Endothelial cell of umbilical vein (primary cell): ENCODE data around the gene RGS18. TPM values are rescaled to one million over a fixed set of nuclear protein-coding genes. Genes with fewer than 3 reads are reported as not detected.

ENCODE experiments used
- BruUV-seq: library from RNA; stranded (reverse); fragments of 400-500 nt; replicated peaks from 2 replicates; lab custom pipeline; 2021; lab: Mats Ljungman, UMichigan
- CTCF ChIA-PET: fragments of 300-600, 350-600 bp; sonication (Branson Sonifier 250); formaldehyde crosslinking; loops from one replicate; lab custom pipeline; 2021; ENCODE audit warnings: antibody characterized with exemption, inconsistent platforms; lab: Charles Lee
- POLR2A ChIA-PET: fragments of 300-600, 350-600 bp; sonication (Branson Sonifier 250); formaldehyde crosslinking; loops from one replicate; lab custom pipeline; 2021; ENCODE audit warnings: antibody characterized with exemption, inconsistent platforms; lab: Charles Lee
- DNase-seq: peaks from one replicate; pipeline ENCODE4 v3.0.0-alpha.2; 2011; ENCODE audit warnings: low read depth, low spot score
- FAIRE-seq: peaks from 2 replicates; lab custom pipeline; 2011; peaks lifted over from hg19 to GRCh38; lab: Jason Lieb, UNC
- H2AFZ ChIP-seq: 2 replicates; pipeline ENCODE4 v1.6.0; 2012; ENCODE audit warnings: low read depth, low read length, control low read depth, inconsistent platforms
- H3K27ac ChIP-seq: 2 replicates; pipeline ENCODE4 v1.5.1; 2011; ENCODE audit warnings: low read depth, mild to moderate bottlenecking, control low read depth, low read length, moderate library complexity; ENCODE audit not compliant: insufficient read depth
- H3K27me3 ChIP-seq, 2 experiments: 2 replicates each; pipeline versions ENCODE4 v1.6.0 to v1.6.1; 2011; ENCODE audit warnings: low read length in 2 of 2, mixed read lengths in 1 of 2; ENCODE audit not compliant: control insufficient read depth in 2 of 2, insufficient read depth in 2 of 2
- H3K36me3 ChIP-seq, 2 experiments: 2 replicates in 1 of 2; 3 replicates in 1 of 2; pipeline ENCODE4 v1.5.1; 2011; ENCODE audit warnings: low read length in 2 of 2, mild to moderate bottlenecking in 1 of 2, moderate library complexity in 1 of 2; ENCODE audit not compliant: control insufficient read depth in 2 of 2, insufficient read depth in 2 of 2; ENCODE audit errors: extremely low read depth in 1 of 2
- H3K4me1 ChIP-seq: 3 replicates; pipeline ENCODE4 v1.5.1; 2011; ENCODE audit warnings: mild to moderate bottlenecking, low read length; ENCODE audit not compliant: control insufficient read depth, insufficient read depth; ENCODE audit errors: extremely low read depth
- H3K4me2 ChIP-seq: 2 replicates; pipeline ENCODE4 v1.6.1; 2011; ENCODE audit warnings: low read length, control low read depth, mixed read lengths; ENCODE audit not compliant: insufficient read depth
- H3K4me3 ChIP-seq, 3 experiments: fragments of 200-600 bp in 1 of 3; sonication (generic), shearing (Covaris generic) in 1 of 3; replicated peaks in 1 of 3; 2 replicates each; pipeline ENCODE4 v1.5.1; 2011 to 2016; ENCODE audit warnings: control low read depth in 3 of 3, low read length in 3 of 3, mild to moderate bottlenecking in 2 of 3, inconsistent platforms in 1 of 3, low read depth in 1 of 3, moderate library complexity in 1 of 3; ENCODE audit not compliant: insufficient read depth in 1 of 3
- H3K79me2 ChIP-seq: 2 replicates; pipeline ENCODE4 v1.6.0; 2012; ENCODE audit warnings: low read length, inconsistent platforms; ENCODE audit not compliant: control insufficient read depth, insufficient read depth
- H3K9ac ChIP-seq: replicated peaks from 2 replicates; pipeline ENCODE3; 2011; ENCODE audit warnings: low read length, control low read depth; ENCODE audit not compliant: insufficient read depth; ENCODE audit errors: extremely low read depth
- H3K9me1 ChIP-seq: replicated peaks from 3 replicates; pipeline ENCODE4 v1.6.0; 2011; ENCODE audit warnings: mild to moderate bottlenecking, low read length; ENCODE audit not compliant: control insufficient read depth, insufficient read depth; ENCODE audit errors: extremely low read depth
- H3K9me3 ChIP-seq: replicated peaks from 2 replicates; pipeline ENCODE4 v1.5.1; 2012; ENCODE audit warnings: low read length, inconsistent platforms; ENCODE audit not compliant: control insufficient read depth, insufficient read depth
- H4K20me1 ChIP-seq: replicated peaks from 2 replicates; pipeline ENCODE3; 2011; ENCODE audit warnings: mild to moderate bottlenecking, low read length; ENCODE audit not compliant: control insufficient read depth, insufficient read depth; ENCODE audit errors: extremely low read depth
- CTCF ChIP-seq, 2 donors: IDR thresholded peaks; 1 replicate in 1 of 2; 2 replicates in 1 of 2; pipeline ENCODE4 v1.5.1; 2011; ENCODE audit warnings: low read length in 2 of 2, mild to moderate bottlenecking in 2 of 2, moderate library complexity in 2 of 2, control low read depth in 1 of 2, inconsistent platforms in 1 of 2, low read depth in 1 of 2; ENCODE audit not compliant: insufficient read depth in 1 of 2; ENCODE audit errors: extremely low read depth in 1 of 2
- EZH2 ChIP-seq: IDR thresholded peaks from 2 replicates; pipeline ENCODE4 v1.6.1; 2012; ENCODE audit warnings: borderline replicate concordance, low read depth, mild to moderate bottlenecking, moderate library complexity, low read length, inconsistent platforms; ENCODE audit not compliant: severe bottlenecking
- FOS ChIP-seq: IDR thresholded peaks from 2 replicates; pipeline ENCODE4 v1.6.1; 2011; ENCODE audit warnings: mild to moderate bottlenecking, low read length, moderate library complexity, borderline replicate concordance; ENCODE audit not compliant: insufficient read depth
- GATA2 ChIP-seq: IDR thresholded peaks from 2 replicates; pipeline ENCODE4 v1.7.0; 2011; ENCODE audit warnings: low read depth, mild to moderate bottlenecking, moderate library complexity, mixed read lengths, low read length; ENCODE audit not compliant: insufficient read length, insufficient read depth
- JUN ChIP-seq: IDR thresholded peaks from 2 replicates; pipeline ENCODE4 v1.6.1; 2011; ENCODE audit warnings: borderline replicate concordance, low read depth; ENCODE audit not compliant: insufficient read length, insufficient read depth
- MAX ChIP-seq: IDR thresholded peaks from 2 replicates; pipeline ENCODE4 v1.6.1; 2011; ENCODE audit not compliant: insufficient read depth, insufficient read length
- MYC ChIP-seq: IDR thresholded peaks from one replicate; pipeline ENCODE4 v1.6.1; 2011; ENCODE audit warnings: mild to moderate bottlenecking, low read depth, low read length
- POLR2A ChIP-seq: IDR thresholded peaks from 2 replicates; pipeline ENCODE4 v1.6.1; 2012; ENCODE audit warnings: low read depth, mild to moderate bottlenecking, control low read depth, low read length
- POLR2AphosphoS5 ChIP-seq: IDR thresholded peaks from 2 replicates; pipeline ENCODE4 v1.6.1; 2012; ENCODE audit warnings: low read depth, mild to moderate bottlenecking, control low read depth, low read length, moderate library complexity; ENCODE audit not compliant: insufficient read depth
- dilution Hi-C: fragments of 300-500 bp; cut with MboI; formaldehyde crosslinking; loops from one replicate; pipeline ENCODE4 v1.15.0; 2019; ENCODE audit warnings: low sequenced_read_pairs; ENCODE audit not compliant: extremely low pct_ligation_motif_present
- intact Hi-C: fragments of 100-400 bp; cut with micrococcal nuclease; formaldehyde crosslinking; loops from one replicate; pipeline ENCODE4 v1.10.0; 2022
- polyA plus RNA-seq, 4 experiments: library from polyadenylated mRNA; depleted of rRNA in 3 of 4; stranded (reverse) in 3 of 4; unstranded in 1 of 4; fragments of >200 nt; gene quantifications; 2 replicates each; pipeline versions ENCODE4 v1.2.1 to v1.2.3, GENCODE V29; 2011 to 2012; ENCODE audit warnings: missing spikeins in 1 of 4
- total RNA-seq: library from RNA; stranded (reverse); gene quantifications from 2 replicates; pipeline ENCODE4 v1.2.3, GENCODE V29; 2021

Gene RGS18
- total and polyA plus RNA-seq, 2 donors (not counting 3 experiments of a cell fraction or from before 2014, with no cell fraction given), result not detected

- Histone ChIP-seq H3K4me3 (no peak overlapping the region), H2AFZ (no peak overlapping the region), H3K27ac (no peak overlapping the region), H3K4me2 (no peak overlapping the region), H3K9me3 (no peaks in the 10 kb centered on the region), H3K79me2 (no peaks in the 10 kb centered on the region), H3K9me1 (no peaks in the 10 kb centered on the region), H4K20me1 (no peaks in the 10 kb centered on the region), H3K36me3 (no peaks in the 10 kb centered on the region), H3K9ac (no peak overlapping the region), H3K4me1 (peaks cover 12% of the 10 kb centered on the region), H3K27me3 (no peaks in the 10 kb centered on the region)
- no TSS peak for BruUV-seq
- CTCF ChIA-PET, result no interaction called here
- intact Hi-C loops, result no loop called here
- dilution Hi-C loops, result no loop called here
- no peak for DNase-seq
- POLR2A ChIA-PET, result no interaction called here
- TF ChIP-seq EZH2 (no peak), GATA2 (no peak), POLR2AphosphoS5 (no peak), JUN (no peak), MYC (no peak), POLR2A (no peak), FOS (no peak), MAX (no peak), CTCF (IDR thresholded peaks at IDR 0.05; ENCODE audit: extremely low read depth in 1 of 2, insufficient read depth in 1 of 2, low read depth in 1 of 2, low read length in 2 of 2) (no peak)
- FAIRE-seq, result no peak
These were observed 66.1 kb downstream of the RGS18 start for GRCh38 chr1:192224396-192224795.
